ENCODE results near the gene BTAF1.
A peak's percentile ranks its signal among the peaks of the same experiment; 100 is the strongest.
"Not testable (repeated sequence)": the region's sequence is repeated elsewhere in the genome, so short reads cannot be mapped to it uniquely, and the experiment has no call there.

The BTAF1 gene

GRCh38 chr10:92005978-92006377, 82.4 kb downstream of the BTAF1 start:
- no peak overlapping the region for H3K27ac ChIP-seq
- ChIA-PET POLR2A (ENCODE audit: low non-redundant PET) (no interaction called here), CTCF (no interaction called here)
- no peak for DNase-seq (ENCODE audit: low spot score)
- no peak for TF ChIP-seq CTCF (conservative IDR thresholded peaks at IDR 0.05; ENCODE audit: low read depth)

GRCh38 chr10:92009445-92009844, 85.9 kb downstream of the BTAF1 start:
- CTCF ChIA-PET = interaction anchor here (0.6 kb wide), 1 partner anchor 14 kb away, joined by 3 read pairs; no protein-coding TSS in a partner anchor
- no peak for DNase-seq (ENCODE audit: low spot score)
- H3K27ac ChIP-seq = no peak overlapping the region
- no peak for TF ChIP-seq CTCF (conservative IDR thresholded peaks at IDR 0.05; ENCODE audit: low read depth)
- POLR2A ChIA-PET (ENCODE audit: low non-redundant PET) = no interaction called here

GRCh38 chr10:92010047-92010735, 86.6 kb downstream of the BTAF1 start:
- CTCF ChIA-PET = interaction anchor here (0.6 kb wide), 1 partner anchor 15 kb away, joined by 3 read pairs; no protein-coding TSS in a partner anchor
- POLR2A ChIA-PET (ENCODE audit: low non-redundant PET) = no interaction called here
- no peak for DNase-seq (ENCODE audit: low spot score)
- no peak for TF ChIP-seq CTCF (conservative IDR thresholded peaks at IDR 0.05; ENCODE audit: low read depth)
- no peak overlapping the region for H3K27ac ChIP-seq

- DNase-seq (ENCODE audit: low spot score) = peak; percentile 87
- TF ChIP-seq CTCF (conservative IDR thresholded peaks at IDR 0.05; ENCODE audit: low read depth) = no peak
- no peak overlapping the region for H3K27ac ChIP-seq
- POLR2A ChIA-PET (ENCODE audit: low non-redundant PET) = no interaction called here
- CTCF ChIA-PET = no interaction called here
Measured at GRCh38 chr10:92011560-92012214, 88.1 kb downstream of the BTAF1 start.

- TF ChIP-seq CTCF (conservative IDR thresholded peaks at IDR 0.05; ENCODE audit: low read depth) = no peak
- no peak overlapping the region for H3K27ac ChIP-seq
- POLR2A ChIA-PET (ENCODE audit: low non-redundant PET) = no interaction called here
- no peak for DNase-seq (ENCODE audit: low spot score)
- CTCF ChIA-PET = no interaction called here
Measured at GRCh38 chr10:92014620-92015019, 91.0 kb downstream of the BTAF1 start.

GRCh38 chr10:92024700-92025099, 101.1 kb downstream of the BTAF1 start:
- CTCF ChIA-PET = no interaction called here
- POLR2A ChIA-PET (ENCODE audit: low non-redundant PET) = no interaction called here
- no peak for DNase-seq (ENCODE audit: low spot score)
- H3K27ac ChIP-seq = no peak overlapping the region
- no peak for TF ChIP-seq CTCF (conservative IDR thresholded peaks at IDR 0.05; ENCODE audit: low read depth)

GRCh38 chr10:92025340-92025739, 101.8 kb downstream of the BTAF1 start:
- POLR2A ChIA-PET (ENCODE audit: low non-redundant PET); DNase-seq (ENCODE audit: low spot score); H3K27ac ChIP-seq: not testable (repeated sequence)
- CTCF ChIA-PET = interaction anchor here (0.6 kb wide), 1 partner anchor 399 kb away, joined by 4 read pairs; no protein-coding TSS in a partner anchor
